Neural cell (in vitro differentiated cells): ENCODE data around the gene ADM2. TPM values are rescaled to one million over a fixed set of nuclear protein-coding genes. Genes with fewer than 3 reads are reported as not detected.

Experiments
- H2AFZ ChIP-seq: fragments of 200-600, 300-800 bp; sonication (generic), shearing (Covaris generic); 2 replicates; pipeline ENCODE4 v1.6.0; 2014; ENCODE audit warnings: low read depth, mild to moderate bottlenecking, antibody characterized with exemption, low read length, moderate library complexity
- H3F3A ChIP-seq: fragments of 200-600 bp; shearing (Covaris generic); 2 replicates; pipeline ENCODE4 v1.6.1; 2016; ENCODE audit warnings: mild to moderate bottlenecking, moderate library complexity, mixed read lengths, antibody characterized with exemption, low read length; ENCODE audit not compliant: insufficient read depth, poor library complexity, severe bottlenecking
- H3K27ac ChIP-seq: fragments of 200-600, 300-800 bp; sonication (generic), shearing (Covaris generic); 2 replicates; pipeline ENCODE4 v1.5.1; 2014; ENCODE audit warnings: mild to moderate bottlenecking, low read length, moderate library complexity
- H3K27me3 ChIP-seq: fragments of 300-800, 200-600 bp; sonication (generic), shearing (Covaris generic); 2 replicates; pipeline ENCODE4 v1.6.0; 2014; ENCODE audit warnings: mild to moderate bottlenecking, low read depth, low read length, moderate library complexity; ENCODE audit not compliant: insufficient read depth
- H3K36me3 ChIP-seq: fragments of 300-800, 200-600 bp; sonication (generic), shearing (Covaris generic); 2 replicates; pipeline ENCODE4 v1.5.1; 2014; ENCODE audit warnings: mild to moderate bottlenecking, antibody characterized with exemption, low read length, moderate library complexity; ENCODE audit not compliant: insufficient read depth
- H3K4me2 ChIP-seq: fragments of 300-800, 200-600 bp; sonication (generic), shearing (Covaris generic); 2 replicates; pipeline ENCODE4 v1.6.0; 2014; ENCODE audit warnings: mild to moderate bottlenecking, low read length
- H3K4me3 ChIP-seq: fragments of 300-800, 200-600 bp; sonication (generic), shearing (Covaris generic); 2 replicates; pipeline ENCODE4 v1.5.1; 2014; ENCODE audit warnings: mild to moderate bottlenecking, low read length, moderate library complexity
- H3K79me2 ChIP-seq: fragments of 200-600 bp; shearing (Covaris generic); replicated peaks from 2 replicates; pipeline ENCODE4 v1.6.0; 2014; ENCODE audit warnings: mild to moderate bottlenecking, low read length, moderate library complexity; ENCODE audit not compliant: insufficient read depth
- H3K9ac ChIP-seq: fragments of 300-800, 200-600 bp; sonication (generic), shearing (Covaris generic); 2 replicates; pipeline ENCODE4 v1.6.1; 2016; ENCODE audit warnings: mild to moderate bottlenecking, low read length, mixed read lengths
- H3K9me2 ChIP-seq: fragments of 200-600 bp; shearing (Covaris generic); 2 replicates; pipeline ENCODE4 v1.6.1; 2016; ENCODE audit warnings: mild to moderate bottlenecking, low read length, mixed read lengths; ENCODE audit not compliant: insufficient read depth
- H3K9me3 ChIP-seq: fragments of 200-600, 300-800 bp; sonication (generic), shearing (Covaris generic); 2 replicates; pipeline ENCODE4 v1.6.1; 2016; ENCODE audit warnings: mild to moderate bottlenecking, mixed run types, low read length, moderate library complexity, mixed read lengths
- H4K20me1 ChIP-seq: fragments of 200-600 bp; shearing (Covaris generic); 2 replicates; pipeline ENCODE4 v1.6.1; 2016; ENCODE audit warnings: mild to moderate bottlenecking, mixed run types; ENCODE audit not compliant: insufficient read depth
- CTCF ChIP-seq: fragments of 450-650 bp; IDR thresholded peaks from 2 replicates; pipeline ENCODE4 v1.5.1; 2014; ENCODE audit warnings: antibody characterized with exemption, mild to moderate bottlenecking, moderate library complexity; ENCODE audit not compliant: poor library complexity, severe bottlenecking
- EP300 ChIP-seq: fragments of 450-650 bp; conservative IDR thresholded peaks from 2 replicates; pipeline ENCODE4 v1.6.1; 2014; ENCODE audit warnings: antibody characterized with exemption, mild to moderate bottlenecking, moderate library complexity; ENCODE audit not compliant: poor library complexity, severe bottlenecking
- EZH2 ChIP-seq: fragments of 200-600, 300-800 bp; shearing (Covaris generic), sonication (generic); IDR thresholded peaks from 2 replicates; pipeline ENCODE4 v1.6.1; 2014; ENCODE audit warnings: antibody characterized with exemption, low read length, borderline replicate concordance, mild to moderate bottlenecking; ENCODE audit not compliant: insufficient read depth, poor library complexity, severe bottlenecking
- MXI1 ChIP-seq: fragments of 450-650 bp; conservative IDR thresholded peaks from 2 replicates; pipeline ENCODE4 v1.6.1; 2014; ENCODE audit warnings: antibody characterized with exemption, mild to moderate bottlenecking; ENCODE audit not compliant: poor library complexity, severe bottlenecking
- POLR2AphosphoS5 ChIP-seq: IDR thresholded peaks from 2 replicates; pipeline ENCODE4 v1.6.1; 2012
- RAD21 ChIP-seq: fragments of 450-650 bp; conservative IDR thresholded peaks from 2 replicates; pipeline ENCODE4 v1.6.1; 2014; ENCODE audit warnings: antibody characterized with exemption, mild to moderate bottlenecking, moderate library complexity
- REST ChIP-seq: IDR thresholded peaks from 2 replicates; pipeline ENCODE4 v1.6.1; 2012; ENCODE audit warnings: borderline replicate concordance
- SMC3 ChIP-seq: fragments of 450-650 bp; conservative IDR thresholded peaks from 2 replicates; pipeline ENCODE4 v1.6.1; 2014; ENCODE audit warnings: antibody characterized with exemption, mild to moderate bottlenecking, moderate library complexity; ENCODE audit not compliant: poor library complexity
- TAF1 ChIP-seq: IDR thresholded peaks from 2 replicates; pipeline ENCODE4 v1.6.1; 2012; ENCODE audit warnings: low read depth
- polyA plus RNA-seq: library from polyadenylated mRNA; depleted of rRNA; stranded (reverse); fragments of >200 nt; gene quantifications from 2 replicates; pipeline ENCODE4 v1.2.3, GENCODE V29; 2014

Gene ADM2
- polyA plus RNA-seq, 1 donor from 2014 or later: not detected

GRCh38 chr22:50504369-50505211, 23.2 kb downstream of the ADM2 start:
- no peaks in the 10 kb centered on the region for H3K36me3 ChIP-seq
- H3K4me2 ChIP-seq: no peak overlapping the region
- H3K4me3 ChIP-seq: no peak overlapping the region
- H2AFZ ChIP-seq: no peak overlapping the region
- H3K9me2 ChIP-seq: no peaks in the 10 kb centered on the region
- H3K9me3 ChIP-seq: no peaks in the 10 kb centered on the region
- H3K79me2 ChIP-seq: peaks cover 19% of the 10 kb centered on the region
- TF ChIP-seq EZH2 (no peak), MXI1 (no peak), CTCF (no peak)
- no peaks in the 10 kb centered on the region for H3K27me3 ChIP-seq
- no peak overlapping the region for H3K27ac ChIP-seq
- H3K9ac ChIP-seq: no peak overlapping the region
- no peaks in the 10 kb centered on the region for H4K20me1 ChIP-seq
- H3F3A ChIP-seq: no peaks in the 10 kb centered on the region

GRCh38 chr22:50505276-50505775, 24.0 kb downstream of the ADM2 start:
- no peak for TF ChIP-seq RAD21
- TF ChIP-seq MXI1: no peak
- no peak for TF ChIP-seq POLR2AphosphoS5
- no peak for TF ChIP-seq REST
- TF ChIP-seq EZH2: no peak
- no peak for TF ChIP-seq SMC3
- no peak for TF ChIP-seq EP300
- no peak for TF ChIP-seq TAF1
- no peak for TF ChIP-seq CTCF
- Histone ChIP-seq H3K4me2 (no peak overlapping the region), H3K9ac (no peak overlapping the region), H3K36me3 (no peaks in the 10 kb centered on the region), H3K27me3 (no peaks in the 10 kb centered on the region), H2AFZ (no peak overlapping the region), H3F3A (no peaks in the 10 kb centered on the region), H3K27ac (no peak overlapping the region), H3K9me2 (no peaks in the 10 kb centered on the region), H3K79me2 (peaks cover 26% of the 10 kb centered on the region), H3K4me3 (no peak overlapping the region), H4K20me1 (no peaks in the 10 kb centered on the region), H3K9me3 (no peaks in the 10 kb centered on the region)
